Choroid plexus epithelial cell (primary cell): Measurements from ENCODE around the gene ACBD6.

Experiments used
- DNase-seq: peaks from one replicate; pipeline ENCODE4 v3.0.0-alpha.2; 2010; ENCODE audit warnings: low read depth
- H3K4me3 ChIP-seq: 2 replicates; pipeline ENCODE4 v1.5.1; 2011; ENCODE audit warnings: low read depth, mild to moderate bottlenecking, control low read depth, low read length, moderate library complexity
- CTCF ChIP-seq: conservative IDR thresholded peaks from 2 replicates; pipeline ENCODE4 v1.5.1; 2011; ENCODE audit warnings: low read depth, mild to moderate bottlenecking, control low read depth, inconsistent platforms, low read length, moderate library complexity

Gene ACBD6

GRCh38 chr1:180524915-180525714, 22.7 kb upstream of the ACBD6 start:
- TF ChIP-seq CTCF, result no peak
- no peak overlapping the region for H3K4me3 ChIP-seq
- no peak for DNase-seq

GRCh38 chr1:180524160-180524914, 22.0 kb upstream of the ACBD6 start:
- H3K4me3 ChIP-seq, result no peak overlapping the region
- TF ChIP-seq CTCF, result no peak
- DNase-seq, result no peak

GRCh38 chr1:180522213-180522515, 19.8 kb upstream of the ACBD6 start:
- H3K4me3 ChIP-seq, result no peak overlapping the region
- no peak for DNase-seq
- no peak for TF ChIP-seq CTCF

GRCh38 chr1:180521474-180522212, 19.3 kb upstream of the ACBD6 start:
- TF ChIP-seq CTCF, result no peak
- H3K4me3 ChIP-seq, result no peak overlapping the region
- no peak for DNase-seq

GRCh38 chr1:180519846-180520245, 17.5 kb upstream of the ACBD6 start:
- no peak for DNase-seq
- H3K4me3 ChIP-seq, result no peak overlapping the region
- no peak for TF ChIP-seq CTCF

GRCh38 chr1:180515857-180516388, 13.5 kb upstream of the ACBD6 start:
- H3K4me3 ChIP-seq, result no peak overlapping the region

More at GRCh38 chr1:180515857-180516388, 13.5 kb upstream of the ACBD6 start:
- peak; percentile 89 for TF ChIP-seq CTCF
- peak; percentile 92 for DNase-seq
